EH (cell line): ENCODE results near the gene KIRREL1.

Experiments
- DNase-seq: peaks from one replicate; pipeline ENCODE4 v3.0.0-alpha.2; 2015; ENCODE audit warnings: low read depth

KIRREL1 gene

GRCh38 chr1:158146739-158147138, 153.3 kb downstream of the KIRREL1 start:
- no peak for DNase-seq

GRCh38 chr1:158147401-158147800, 154.0 kb downstream of the KIRREL1 start:
- DNase-seq = no peak

- DNase-seq = no peak
Measured at GRCh38 chr1:158147869-158148268, 154.4 kb downstream of the KIRREL1 start.

- no peak for DNase-seq
Measured at GRCh38 chr1:158148468-158148867, 155.0 kb downstream of the KIRREL1 start.

DNA sequence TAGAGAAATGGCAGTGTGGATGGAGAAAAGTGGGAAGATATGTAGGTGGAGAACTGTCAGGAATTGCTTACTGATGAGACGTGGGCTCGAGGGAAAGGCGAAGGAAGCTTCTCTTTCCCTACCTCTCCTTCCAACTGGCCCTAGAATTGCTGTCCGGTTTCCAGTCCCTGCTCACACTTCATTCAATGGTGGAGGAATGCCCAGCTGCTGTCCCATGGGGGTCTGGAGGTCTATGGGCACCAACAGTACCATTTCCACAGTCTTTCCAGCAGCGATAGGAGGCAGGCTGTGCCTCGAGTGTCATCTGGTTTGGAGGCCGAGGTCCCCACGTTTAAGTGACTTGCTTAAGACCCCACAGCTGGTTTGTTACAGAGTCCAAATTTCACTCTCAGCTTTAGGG, 155.7 kb downstream of the KIRREL1 start:
- DNase-seq = no peak
